Activated T-helper 1 cell treated with Interleukin-2 at 50 U/mL for 16 hours (primary cell): Measurements from ENCODE around the gene UBE2H.
"Not testable (repeated sequence)": the region's sequence is repeated elsewhere in the genome, so short reads cannot be mapped to it uniquely, and the experiment has no call there.

Experiments
- DNase-seq: peaks from one replicate; pipeline ENCODE4 v3.0.0-alpha.2; 2020; ENCODE audit warnings: low read depth

UBE2H gene

GRCh38 chr7:129907122-129907736, 45.5 kb downstream of the UBE2H start:
- DNase-seq = no peak

- DNase-seq = no peak
Observed at GRCh38 chr7:129906700-129907099, 46.1 kb downstream of the UBE2H start.

GRCh38 chr7:129903935-129904334, 48.8 kb downstream of the UBE2H start:
- DNase-seq = no peak

GRCh38 chr7:129902788-129903422, 49.9 kb downstream of the UBE2H start:
- DNase-seq = no peak

GRCh38 chr7:129898502-129899160, 54.1 kb downstream of the UBE2H start:
- DNase-seq = no peak

- DNase-seq = no peak
Observed at GRCh38 chr7:129898007-129898406, 54.8 kb downstream of the UBE2H start.

- DNase-seq = no peak
Observed at GRCh38 chr7:129896568-129897382, 56.0 kb downstream of the UBE2H start.

GRCh38 chr7:129894184-129894583, 58.6 kb downstream of the UBE2H start:
- DNase-seq = not testable (repeated sequence)

GRCh38 chr7:129890090-129890489, 62.7 kb downstream of the UBE2H start:
- no peak for DNase-seq

GRCh38 chr7:129889133-129889844, 63.5 kb downstream of the UBE2H start:
- no peak for DNase-seq

- no peak for DNase-seq
Observed at GRCh38 chr7:129887865-129888264, 64.9 kb downstream of the UBE2H start.

- no peak for DNase-seq
Observed at GRCh38 chr7:129886818-129887186, 66.0 kb downstream of the UBE2H start.

GRCh38 chr7:129886167-129886817, 66.5 kb downstream of the UBE2H start:
- no peak for DNase-seq

- DNase-seq = no peak
Observed at GRCh38 chr7:129884495-129884894, 68.3 kb downstream of the UBE2H start.

- DNase-seq = no peak
Observed at GRCh38 chr7:129883151-129883550, 69.6 kb downstream of the UBE2H start.

- DNase-seq = no peak
Observed at GRCh38 chr7:129882531-129882930, 70.2 kb downstream of the UBE2H start.

GRCh38 chr7:129877146-129877792, 75.5 kb downstream of the UBE2H start:
- DNase-seq = no peak

GRCh38 chr7:129875745-129876411, 76.9 kb downstream of the UBE2H start:
- no peak for DNase-seq

- DNase-seq = no peak
Observed at GRCh38 chr7:129875160-129875559, 77.6 kb downstream of the UBE2H start.

- DNase-seq = no peak
Observed at GRCh38 chr7:129874722-129875121, 78.0 kb downstream of the UBE2H start.
